Effector CD4-positive, alpha-beta T cell (primary cell): ENCODE measurements around the gene WDR20.
"Not testable (repeated sequence)": the region's sequence is repeated elsewhere in the genome, so short reads cannot be mapped to it uniquely, and the experiment has no call there.

ENCODE experiments used
- DNase-seq: peaks from one replicate; pipeline ENCODE4 v3.0.0-alpha.2; 2020

WDR20 gene

DNA sequence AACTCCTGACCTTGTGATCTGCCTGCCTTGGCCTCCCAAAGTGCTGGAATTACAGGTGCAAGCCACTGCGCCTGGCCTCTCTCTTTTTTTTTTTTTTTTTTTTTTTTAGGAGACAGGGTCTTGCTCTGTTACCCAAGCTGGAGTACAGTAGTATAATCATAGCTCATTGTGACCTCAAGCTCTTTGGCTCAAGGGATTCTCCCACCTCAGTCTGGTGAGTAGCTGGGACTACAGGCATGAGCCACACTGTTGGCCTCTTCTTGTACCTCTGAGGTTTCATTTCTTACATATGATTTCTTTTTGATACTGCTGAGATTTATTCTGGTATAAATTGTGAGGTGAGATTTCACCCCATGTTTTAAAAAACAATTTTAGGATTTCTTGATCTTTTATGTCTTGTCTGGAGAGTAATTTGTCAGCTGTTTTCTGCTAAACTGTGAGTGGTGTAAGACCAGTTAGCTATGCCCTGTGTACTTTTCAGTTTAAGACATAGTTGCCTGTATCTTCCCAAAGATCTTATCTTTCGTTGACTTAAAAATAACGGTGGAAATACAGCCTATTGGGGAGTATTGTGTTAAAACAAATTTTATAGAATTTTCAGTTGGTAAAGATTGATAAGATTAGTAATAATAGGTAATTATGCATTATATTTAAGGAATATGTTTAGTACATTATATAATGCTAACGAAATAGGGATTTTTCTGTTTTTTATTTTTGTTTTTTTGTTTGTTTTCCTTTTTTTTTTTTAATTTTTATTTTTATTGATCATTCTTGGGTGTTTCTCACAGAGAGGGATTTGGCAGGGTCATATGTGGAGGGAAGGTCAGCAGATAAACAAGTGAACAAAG lies 31.7 kb downstream of the WDR20 start:
- no peak for DNase-seq

DNA sequence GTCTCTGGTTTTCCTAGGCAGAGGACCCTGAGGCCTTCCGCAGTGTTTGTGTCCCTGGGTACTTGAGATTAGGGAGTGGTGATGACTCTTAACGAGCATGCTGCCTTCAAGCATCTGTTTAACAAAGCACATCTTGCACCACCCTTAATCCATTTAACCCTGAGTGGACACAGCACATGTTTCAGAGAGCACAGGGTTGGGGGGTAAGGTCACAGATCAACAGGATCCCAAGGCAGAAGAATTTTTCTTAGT lies 32.2 kb downstream of the WDR20 start:
- DNase-seq = not testable (repeated sequence)

DNA sequence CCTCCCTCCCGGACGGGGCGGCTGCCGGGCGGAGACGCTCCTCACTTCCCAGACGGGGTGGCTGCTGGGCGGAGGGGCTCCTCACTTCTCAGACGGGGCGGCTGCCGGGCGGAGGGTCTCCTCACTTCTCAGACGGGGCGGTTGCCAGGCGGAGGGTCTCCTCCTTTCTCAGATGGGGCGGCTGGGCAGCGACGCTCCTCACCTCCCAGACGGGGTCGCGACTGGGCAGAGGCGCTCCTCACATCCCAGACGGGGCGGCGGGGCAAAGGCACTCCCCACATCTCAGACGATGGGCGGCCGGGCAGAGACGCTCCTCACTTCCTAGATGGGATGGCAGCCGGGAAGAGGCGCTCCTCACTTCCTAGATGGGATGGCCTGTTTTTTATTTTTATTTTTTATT lies 33.0 kb downstream of the WDR20 start:
- DNase-seq = not testable (repeated sequence)

DNA sequence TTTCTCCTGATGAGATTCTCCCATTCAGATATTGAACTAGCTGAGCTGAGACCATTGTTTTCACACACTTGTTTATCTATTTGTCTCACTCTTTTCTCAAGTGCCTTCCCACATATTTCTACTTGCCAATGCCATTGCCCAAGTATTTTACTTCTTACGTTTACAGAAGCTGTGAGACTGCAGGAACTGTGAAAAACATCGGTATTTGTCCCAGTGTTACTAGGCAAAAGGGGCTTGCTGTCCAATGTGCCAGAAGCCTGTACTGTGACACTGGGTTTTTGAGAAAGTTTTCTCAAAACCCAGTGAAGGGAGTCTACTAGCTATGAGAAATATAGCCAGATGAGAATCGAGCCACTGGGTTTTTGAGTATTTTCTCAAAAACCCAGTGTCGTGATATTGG lies 37.5 kb downstream of the WDR20 start:
- no peak for DNase-seq

DNA sequence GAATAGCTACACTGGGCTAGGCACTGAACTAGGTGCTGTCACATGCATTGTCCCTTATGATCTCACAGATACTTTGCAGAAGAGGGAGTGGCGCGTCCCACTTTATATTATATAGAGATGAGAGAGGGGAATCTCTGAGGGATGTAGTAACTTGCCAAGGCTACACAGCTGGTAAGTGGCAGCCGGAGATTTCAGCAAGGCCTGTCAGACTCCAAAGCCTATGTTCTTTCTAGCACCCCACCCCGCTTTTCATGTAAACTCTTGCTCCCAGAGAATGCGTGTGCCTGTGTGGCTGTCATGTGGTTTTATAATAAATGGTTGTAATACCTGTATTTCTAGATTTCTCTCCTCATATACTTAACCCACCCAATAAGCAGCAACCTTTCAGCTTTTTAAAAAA lies 39.1 kb downstream of the WDR20 start:
- no peak for DNase-seq

DNA sequence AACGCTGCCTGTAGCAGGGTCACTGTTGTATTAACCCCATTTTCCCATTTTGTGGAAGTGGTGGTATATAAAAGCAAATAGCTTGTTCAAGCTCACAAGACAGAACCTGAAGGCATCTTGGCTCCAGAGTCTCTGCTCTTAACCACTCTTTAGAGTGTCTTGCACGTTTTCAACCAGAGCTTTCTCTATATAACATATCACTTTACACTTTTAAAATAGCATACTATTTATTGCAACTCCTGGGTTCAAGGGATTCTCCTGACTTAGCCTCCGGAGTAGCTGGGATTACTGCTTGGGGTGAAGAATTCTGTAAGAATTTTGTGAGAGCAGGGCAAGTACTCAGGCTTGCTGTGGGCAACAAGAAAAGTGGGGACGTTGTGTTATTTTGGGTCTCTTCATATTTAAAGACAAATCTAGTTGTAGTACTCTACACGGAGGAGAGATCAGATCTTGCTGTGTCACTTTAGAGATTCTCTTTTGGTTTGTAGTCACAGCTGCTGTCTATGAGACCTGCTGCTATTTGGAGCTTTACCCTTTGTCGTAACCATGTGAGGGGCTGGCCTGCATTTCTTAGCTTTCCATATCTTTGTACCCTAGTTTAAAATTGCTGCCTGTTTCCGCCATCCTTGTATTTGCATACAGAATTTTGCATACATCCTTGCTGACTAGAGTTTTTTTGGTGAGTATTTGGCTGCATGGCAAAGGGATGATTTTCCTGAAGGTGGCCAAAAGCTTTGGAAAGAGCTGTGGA lies 40.7 kb downstream of the WDR20 start:
- no peak for DNase-seq

DNA sequence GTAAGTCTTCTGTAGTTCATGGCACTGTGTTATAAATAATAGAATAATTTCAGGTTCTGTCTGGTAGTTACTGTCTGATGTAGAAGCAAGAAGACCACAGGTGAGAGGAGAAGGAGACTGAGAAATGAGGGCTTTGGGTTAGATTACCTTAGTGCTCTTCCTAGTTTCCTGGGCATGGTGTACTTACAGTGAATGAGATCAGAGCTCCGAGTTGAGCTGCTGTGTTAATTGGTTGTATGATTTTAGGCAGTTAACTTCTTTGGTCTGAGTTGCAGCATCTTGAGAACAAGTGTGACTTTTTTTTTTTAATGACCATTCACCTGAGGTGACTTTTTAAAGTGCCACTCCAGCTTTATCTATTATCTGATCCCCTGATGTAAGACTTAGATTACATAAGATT lies 41.5 kb downstream of the WDR20 start:
- DNase-seq = no peak

DNA sequence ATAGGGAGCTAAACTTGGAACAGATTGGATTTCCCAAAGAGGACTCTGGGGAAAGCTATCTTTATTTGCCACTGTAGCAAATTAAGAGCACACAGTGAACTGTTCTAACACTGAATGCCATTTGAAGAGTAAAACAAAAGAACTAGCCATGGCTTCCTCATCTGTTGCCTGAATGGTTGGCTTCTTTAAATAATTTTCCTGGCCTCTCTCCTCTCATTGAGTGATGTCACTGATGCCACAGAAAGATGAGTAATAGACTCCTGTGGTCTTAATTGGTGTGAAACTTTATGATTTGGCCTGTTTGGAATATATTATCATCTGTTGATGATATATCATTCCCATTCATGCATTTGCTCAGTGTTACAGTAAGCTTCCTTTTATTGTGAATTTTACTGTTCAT lies 42.5 kb downstream of the WDR20 start:
- no peak for DNase-seq

DNA sequence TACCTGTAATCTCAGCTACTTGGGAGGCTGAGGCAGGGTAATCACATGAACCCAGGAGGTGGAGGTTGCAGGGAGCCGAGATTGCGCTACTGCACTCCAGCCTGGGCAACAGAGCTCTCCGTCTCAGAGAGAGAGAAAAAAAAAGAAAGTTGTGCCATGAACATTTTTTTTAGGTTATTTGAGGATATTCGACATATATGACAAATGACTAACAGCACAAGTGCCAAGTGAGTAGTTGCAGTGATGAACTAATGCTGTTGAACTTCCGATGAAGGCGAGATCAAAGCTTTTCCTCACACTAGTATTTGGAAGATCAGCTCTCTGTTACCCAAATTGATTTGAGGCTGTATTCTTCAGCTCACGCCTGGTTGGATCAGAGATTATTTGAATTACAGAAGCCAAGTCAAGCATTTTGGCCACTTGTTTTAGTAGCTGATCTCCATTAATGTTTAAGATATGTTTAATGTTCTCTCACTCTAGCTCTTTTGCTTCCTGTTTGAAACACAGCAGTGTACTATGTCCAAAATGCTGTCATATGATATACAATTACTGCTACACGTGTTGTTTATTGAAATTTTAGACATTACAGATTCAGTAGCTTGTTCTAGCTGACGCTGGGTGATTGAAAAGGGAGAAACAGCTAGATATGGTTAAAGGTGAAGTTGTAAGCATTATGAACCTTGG lies 43.4 kb downstream of the WDR20 start:
- DNase-seq = no peak

DNA sequence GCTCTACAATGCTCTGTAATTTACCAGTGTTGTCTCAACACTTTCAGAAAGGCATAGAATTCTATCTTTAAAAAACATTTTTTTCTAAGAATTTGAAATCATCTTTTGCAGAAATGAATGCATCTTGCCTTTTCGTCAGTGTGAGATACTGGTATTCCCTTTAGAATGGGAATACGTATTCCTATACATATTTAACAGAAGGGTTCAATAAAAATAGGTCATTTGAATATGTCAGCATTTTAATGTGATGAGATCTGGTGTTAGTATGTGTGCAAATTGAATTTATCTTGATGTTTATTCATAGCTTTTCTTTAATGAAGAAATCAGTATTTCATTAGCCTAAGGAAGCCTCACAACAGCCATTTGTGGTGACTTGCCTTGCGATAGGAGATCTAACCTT lies 44.2 kb downstream of the WDR20 start:
- DNase-seq = no peak

DNA sequence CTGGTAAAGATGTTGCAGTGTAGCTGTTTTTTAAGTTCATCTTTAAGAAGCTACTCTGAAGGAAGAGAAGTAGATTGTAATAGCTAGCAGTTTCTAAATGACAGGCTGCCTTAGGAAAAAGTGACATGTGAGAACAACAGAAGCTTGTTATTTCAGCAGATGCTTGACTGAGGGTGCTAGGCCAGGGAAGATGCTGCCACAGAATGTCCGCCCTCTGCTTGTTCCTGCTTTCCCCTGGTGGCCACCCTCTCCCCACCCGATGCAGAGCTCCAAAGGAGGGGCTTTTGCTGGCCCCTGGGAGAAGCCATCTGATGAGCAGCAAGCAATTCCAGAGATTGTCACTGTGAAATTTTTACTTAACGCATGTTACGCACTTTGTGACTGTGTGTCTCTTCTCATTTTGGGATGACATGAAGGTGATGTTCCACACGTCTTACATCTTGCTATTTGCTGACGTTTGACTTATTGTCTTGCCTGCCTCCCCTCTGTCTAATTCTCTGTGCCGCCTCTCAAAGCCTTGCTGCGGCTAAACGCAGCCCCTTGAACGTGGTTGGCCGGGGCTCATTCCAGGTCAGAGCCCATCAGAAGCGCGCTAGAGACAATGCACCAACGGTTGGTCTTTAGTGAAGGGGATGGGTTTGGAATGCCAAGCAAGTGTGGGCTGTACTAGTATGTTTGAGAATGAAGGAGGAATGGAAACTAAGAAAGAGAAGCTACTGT lies 44.8 kb downstream of the WDR20 start:
- no peak for DNase-seq

DNA sequence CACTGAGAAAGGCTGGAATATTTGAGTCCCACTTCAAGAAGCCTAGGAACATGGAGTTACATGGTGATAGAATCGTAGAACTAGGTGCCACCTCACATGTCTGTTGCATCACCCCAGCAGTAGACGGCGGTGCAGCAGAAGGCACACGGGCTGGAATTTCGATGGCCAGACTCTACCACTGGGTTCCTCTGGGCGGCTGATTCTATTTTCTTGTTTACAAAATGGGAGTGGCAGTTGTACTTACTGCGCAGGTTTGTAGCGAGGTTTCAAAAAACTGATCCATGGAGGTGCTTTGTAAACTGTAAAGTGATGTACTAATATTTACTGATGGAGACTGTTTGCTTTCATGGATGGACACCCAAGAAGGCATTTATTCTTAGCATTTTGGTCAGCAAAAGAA lies 45.7 kb downstream of the WDR20 start:
- no peak for DNase-seq

DNA sequence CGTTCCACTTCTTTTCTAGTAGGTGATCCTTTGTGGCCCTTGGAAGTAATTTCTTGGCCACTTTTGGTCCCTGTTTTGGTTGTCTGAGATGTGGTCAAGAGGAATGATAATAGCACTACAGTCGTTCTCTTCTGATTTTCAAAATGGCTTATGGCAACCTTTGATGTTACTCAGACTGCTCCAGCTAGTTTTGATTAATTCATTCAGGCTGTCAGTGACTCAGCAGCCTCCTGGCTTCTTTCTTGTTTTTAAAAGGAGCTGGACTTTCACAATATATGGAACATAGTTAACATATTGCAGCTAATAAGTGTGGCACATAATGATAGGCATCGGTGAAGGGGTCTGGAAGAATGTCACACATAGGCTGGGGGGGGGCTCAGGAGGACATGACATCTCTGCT lies 47.3 kb downstream of the WDR20 start:
- no peak for DNase-seq

DNA sequence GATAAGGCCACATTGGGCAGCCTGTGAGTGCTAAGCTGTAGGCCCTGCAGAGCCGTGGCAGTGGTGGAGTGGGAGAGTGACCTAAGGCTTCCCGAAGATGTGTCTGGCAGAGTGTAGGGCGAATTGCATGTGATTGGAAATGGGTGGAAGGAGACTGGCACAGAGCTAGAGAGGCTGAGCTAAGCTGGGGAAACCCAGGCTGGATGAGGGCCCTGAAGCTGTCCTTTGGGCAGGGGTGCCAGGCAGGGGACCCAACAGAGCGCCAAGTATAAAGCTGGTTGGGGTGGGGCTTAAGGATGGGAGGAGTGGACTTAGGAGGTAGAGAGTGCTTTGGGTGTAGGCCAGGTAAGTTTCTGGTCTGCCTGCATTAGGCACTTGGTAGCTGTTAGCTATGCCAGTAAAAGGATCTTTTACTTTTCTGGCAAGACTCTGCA lies 47.9 kb downstream of the WDR20 start:
- DNase-seq = no peak

DNA sequence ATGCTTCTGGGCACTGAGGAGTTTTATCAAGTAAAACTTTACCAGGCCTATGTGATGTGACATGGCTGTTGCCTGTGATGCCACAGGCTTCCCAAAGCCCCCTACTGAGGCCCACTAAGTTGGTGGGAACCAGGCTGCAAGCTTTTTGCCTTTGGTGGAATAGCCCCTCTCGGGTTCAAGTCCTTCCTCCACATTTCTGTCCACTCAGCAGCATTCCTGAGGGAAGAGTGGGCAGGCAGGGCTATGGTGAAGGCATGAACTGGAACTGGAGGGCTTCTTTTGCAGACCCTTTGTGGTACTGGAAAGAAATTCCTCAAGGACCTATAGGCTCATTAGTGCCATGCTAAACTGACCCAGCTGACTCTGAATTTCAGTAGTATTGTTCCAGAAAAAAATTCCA lies 48.5 kb downstream of the WDR20 start:
- DNase-seq = no peak

DNA sequence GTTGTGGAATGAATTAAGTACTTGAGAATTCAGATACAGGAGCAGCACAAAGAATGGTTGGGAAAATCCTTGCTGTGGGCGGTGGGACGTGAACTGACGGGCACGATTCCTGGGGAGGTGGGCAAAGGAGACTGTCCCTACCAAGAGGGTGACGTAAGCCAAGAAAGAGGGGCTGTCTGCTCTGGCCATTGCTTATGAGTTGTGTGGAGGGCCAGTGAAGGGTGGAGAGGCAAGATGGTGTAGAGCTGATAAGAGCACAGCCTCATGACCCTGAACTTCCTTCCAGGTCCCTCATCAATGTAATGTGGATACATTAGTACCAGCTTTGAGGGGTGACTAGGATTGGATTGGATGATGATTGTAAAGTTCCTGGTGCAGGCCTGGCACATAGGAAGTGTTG lies 50.2 kb downstream of the WDR20 start:
- DNase-seq = no peak

DNA sequence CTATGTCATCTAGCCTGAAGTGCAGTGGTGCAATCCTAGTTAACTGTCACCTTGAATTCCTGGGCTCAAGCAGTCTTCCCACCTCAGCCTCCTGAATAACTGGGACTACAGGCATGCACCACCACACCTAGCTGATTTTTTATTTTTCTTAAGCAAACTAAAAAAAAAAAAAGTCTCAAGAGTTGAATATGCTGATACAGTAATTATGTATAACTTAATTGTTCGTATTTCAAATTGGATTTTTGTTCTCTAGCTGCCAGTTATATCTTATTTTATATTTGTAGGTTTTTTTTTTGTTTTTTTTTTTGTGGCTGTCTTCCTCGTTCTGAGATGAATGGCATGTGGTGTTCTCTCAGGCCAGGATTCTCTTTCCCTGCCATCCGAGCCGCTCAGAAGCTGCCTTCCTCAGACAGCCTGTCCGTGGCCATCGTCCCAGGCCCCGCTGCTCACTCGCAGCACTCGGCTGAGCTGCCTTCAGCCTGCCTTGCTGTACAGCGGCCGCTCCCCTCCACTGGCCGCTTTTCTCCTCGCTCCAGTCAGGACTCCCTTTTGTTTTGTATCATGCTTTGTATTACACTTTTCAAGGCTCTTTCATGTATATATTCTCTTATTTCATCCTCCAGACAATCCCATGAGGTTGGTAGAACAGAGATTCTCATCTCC lies 53.3 kb downstream of the WDR20 start:
- no peak for DNase-seq

DNA sequence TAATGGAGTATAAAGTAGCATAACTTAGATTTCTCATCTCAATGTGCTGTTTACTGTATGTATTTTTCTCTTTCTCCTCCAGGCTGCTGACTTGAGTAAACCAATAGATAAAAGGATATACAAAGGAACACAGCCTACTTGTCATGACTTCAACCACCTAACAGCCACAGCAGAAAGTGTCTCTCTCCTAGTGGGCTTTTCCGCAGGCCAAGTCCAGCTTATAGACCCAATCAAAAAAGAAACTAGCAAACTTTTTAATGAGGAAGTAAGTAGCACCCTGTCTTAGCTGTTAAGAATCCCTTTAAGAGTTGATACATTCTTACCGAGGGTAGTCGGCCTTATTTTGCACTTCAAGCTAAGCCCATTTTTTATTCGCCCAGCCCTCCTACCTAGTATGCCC lies 55.2 kb downstream of the WDR20 start:
- DNase-seq = no peak

DNA sequence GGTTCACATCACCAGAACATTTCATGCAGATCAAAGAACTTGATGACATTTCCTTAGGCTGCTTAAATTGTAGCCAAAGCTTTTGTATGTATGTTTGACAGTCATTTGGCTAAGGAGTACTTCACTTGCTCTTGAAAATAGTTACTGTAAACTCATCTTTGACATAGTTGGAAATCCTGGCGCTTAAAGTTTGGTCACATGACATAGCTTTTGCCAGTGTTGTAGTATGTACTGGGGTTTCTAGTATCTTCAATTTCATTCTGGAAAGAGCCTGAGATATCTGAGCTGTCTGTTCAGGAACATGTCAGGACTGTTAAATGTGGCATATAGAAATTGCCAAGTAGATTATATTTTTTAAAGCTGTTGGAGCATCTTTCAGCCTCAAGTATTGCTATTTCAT lies 55.7 kb downstream of the WDR20 start:
- no peak for DNase-seq

DNA sequence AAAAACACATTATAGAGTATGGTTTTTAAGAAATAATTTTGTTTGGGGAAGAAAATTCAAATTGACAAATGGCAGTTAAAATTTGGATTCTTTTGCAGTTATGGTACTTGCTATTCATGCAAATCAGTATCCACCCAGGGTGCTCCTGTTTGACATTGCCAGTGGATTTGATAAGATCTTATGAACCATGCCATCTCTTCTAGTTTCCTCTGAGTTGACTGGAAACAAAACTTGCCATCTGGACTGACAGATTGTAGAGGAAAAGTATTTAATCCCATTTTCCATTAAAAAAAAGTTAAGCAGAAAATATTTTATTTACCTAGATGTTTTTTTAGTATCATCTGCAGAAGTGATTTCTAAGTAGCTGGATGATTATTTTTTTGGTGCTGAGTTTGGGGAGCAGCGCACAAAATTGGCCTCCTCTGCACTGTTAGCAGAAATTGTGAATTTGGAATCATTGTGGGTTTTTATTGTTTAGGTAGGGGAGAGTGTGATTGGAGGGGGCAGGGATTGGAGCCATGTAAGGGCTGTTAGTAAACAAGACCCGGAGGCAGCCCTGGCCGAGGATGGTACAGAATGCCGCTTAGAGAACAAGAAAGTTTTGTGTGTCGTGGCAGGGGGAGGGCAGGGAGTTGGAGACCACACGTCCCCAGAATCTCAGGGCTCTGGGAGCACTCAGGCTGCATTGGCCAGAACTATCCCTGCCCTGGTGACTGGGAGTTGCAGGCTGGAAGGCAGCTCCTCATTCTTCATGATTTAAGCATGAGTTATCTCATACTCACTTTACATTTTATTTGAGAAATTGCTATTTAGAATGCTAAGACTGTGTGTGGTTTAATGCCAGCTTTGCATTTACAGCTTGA lies 56.6 kb downstream of the WDR20 start:
- DNase-seq = no peak

DNA sequence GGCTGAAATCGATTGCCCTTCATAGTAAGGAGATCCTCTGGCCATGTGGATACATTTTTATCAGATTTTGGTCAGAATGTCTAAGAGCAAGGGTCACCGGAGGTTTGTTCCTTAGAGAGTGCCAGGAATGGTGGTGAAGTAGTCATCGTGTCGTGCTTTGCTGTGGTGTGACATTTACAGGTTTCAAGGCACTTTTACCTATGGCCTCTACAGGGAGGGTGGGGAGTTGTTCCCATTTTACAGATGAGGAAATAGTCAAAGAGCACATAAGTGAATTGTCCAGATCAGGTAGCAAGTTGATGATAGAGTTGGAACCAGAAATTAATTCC lies 57.2 kb downstream of the WDR20 start:
- DNase-seq = no peak

DNA sequence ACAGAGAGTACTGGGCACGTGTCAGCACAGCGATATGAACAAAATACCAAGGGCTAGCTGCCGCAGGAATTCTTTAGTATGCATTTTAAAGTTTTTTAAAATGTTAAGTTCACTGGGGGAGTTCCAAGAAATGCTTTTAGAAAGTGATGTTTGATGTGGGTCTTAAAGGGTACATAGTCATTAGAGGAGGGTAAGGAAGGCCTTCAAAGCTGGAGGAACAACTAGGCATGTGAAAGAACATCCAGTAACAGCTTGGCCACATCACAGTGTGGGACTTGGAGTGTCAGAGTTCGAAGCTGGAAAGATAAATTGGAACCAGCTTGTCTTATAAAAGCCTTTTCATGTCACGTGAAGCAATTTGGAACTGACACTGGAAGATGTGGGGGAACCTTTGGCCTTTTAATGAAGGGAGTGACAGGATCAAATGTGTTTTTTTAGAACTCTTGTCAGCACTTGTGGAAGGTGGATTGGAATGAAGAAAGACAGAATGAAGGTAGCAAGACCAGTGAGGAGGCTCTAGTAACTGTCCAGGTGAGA lies 57.7 kb downstream of the WDR20 start:
- no peak for DNase-seq
